Fibroblast of pulmonary artery (primary cell): ENCODE results near the gene CAV1.

Source experiments
- DNase-seq: peaks from one replicate; pipeline ENCODE4 v3.0.0-alpha.2; 2010; ENCODE audit warnings: low read depth
- H3K4me3 ChIP-seq: replicated peaks from 2 replicates; pipeline ENCODE4 v1.5.1; 2011; ENCODE audit warnings: low read depth, mild to moderate bottlenecking, control low read depth, low read length, moderate library complexity
- CTCF ChIP-seq: IDR thresholded peaks from 2 replicates; pipeline ENCODE4 v1.5.1; 2011; ENCODE audit warnings: mild to moderate bottlenecking, control low read depth, low read length, inconsistent platforms; ENCODE audit errors: missing control alignments

The CAV1 gene

GRCh38 chr7:116574025-116574822 lies 49.4 kb downstream of the CAV1 start:
- no peak for DNase-seq
- no peak for TF ChIP-seq CTCF

GRCh38 chr7:116575853-116576252 lies 51.0 kb downstream of the CAV1 start:
- no peak for TF ChIP-seq CTCF
- H3K4me3 ChIP-seq, result no peak overlapping the region
- DNase-seq, result no peak

More at GRCh38 chr7:116574025-116574822, 49.4 kb downstream of the CAV1 start:
- H3K4me3 ChIP-seq, result no peak overlapping the region

- no peak overlapping the region for H3K4me3 ChIP-seq
- no peak for TF ChIP-seq CTCF
- DNase-seq, result peak; percentile 90
Observed at GRCh38 chr7:116576350-116577319, 51.8 kb downstream of the CAV1 start.

GRCh38 chr7:116577320-116577871 lies 52.6 kb downstream of the CAV1 start:
- no peak for TF ChIP-seq CTCF
- DNase-seq, result no peak
- H3K4me3 ChIP-seq, result no peak overlapping the region

- DNase-seq, result peak; percentile 40
- TF ChIP-seq CTCF, result no peak
- H3K4me3 ChIP-seq, result no peak overlapping the region
Observed at GRCh38 chr7:116578526-116578925, 53.7 kb downstream of the CAV1 start.

GRCh38 chr7:116579322-116579721 lies 54.5 kb downstream of the CAV1 start:
- no peak for TF ChIP-seq CTCF
- DNase-seq, result no peak

More at GRCh38 chr7:116579322-116579721, 54.5 kb downstream of the CAV1 start:
- H3K4me3 ChIP-seq, result no peak overlapping the region
